Measurements from ENCODE around the gene EVL. TPM values are rescaled to one million over a fixed set of nuclear protein-coding genes. Genes with fewer than 3 reads are reported as not detected.

EVL gene
- total RNA-seq, 1 donor from 2014 or later = 69.2 TPM

DNA sequence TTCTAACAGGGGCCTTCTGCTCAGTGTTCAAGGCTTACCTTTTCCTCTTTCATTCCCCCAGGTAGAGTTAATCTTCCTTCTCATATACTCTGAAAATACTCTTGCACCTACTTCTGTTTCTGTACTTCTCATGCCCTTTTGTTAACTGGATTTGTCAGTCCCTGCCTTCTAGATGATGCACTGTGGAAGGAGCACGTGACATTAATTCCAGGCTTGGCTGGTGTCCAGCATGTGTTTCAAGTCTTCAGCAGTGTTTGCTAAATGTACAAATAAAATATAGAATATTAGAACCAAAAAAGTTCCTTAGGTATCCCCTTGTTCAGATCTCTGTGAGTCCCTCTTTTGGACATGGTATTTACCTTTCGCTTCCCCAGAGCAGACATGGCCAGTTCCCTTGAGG is 27.9 kb upstream of the EVL start:
- no peak for DNase-seq (ENCODE audit: low read depth)
- TF ChIP-seq CTCF (conservative IDR thresholded peaks at IDR 0.05; ENCODE audit: low read depth, low read length) = no peak
- no peak overlapping the region for H3K4me3 ChIP-seq (ENCODE audit: low read depth, low read length)

- DNase-seq (ENCODE audit: low read depth) = no peak
- H3K4me3 ChIP-seq (ENCODE audit: low read depth, low read length) = no peak overlapping the region
- TF ChIP-seq CTCF (conservative IDR thresholded peaks at IDR 0.05; ENCODE audit: low read depth, low read length) = no peak
Measured at GRCh38 chr14:100038065-100038464, 27.2 kb upstream of the EVL start.

DNA sequence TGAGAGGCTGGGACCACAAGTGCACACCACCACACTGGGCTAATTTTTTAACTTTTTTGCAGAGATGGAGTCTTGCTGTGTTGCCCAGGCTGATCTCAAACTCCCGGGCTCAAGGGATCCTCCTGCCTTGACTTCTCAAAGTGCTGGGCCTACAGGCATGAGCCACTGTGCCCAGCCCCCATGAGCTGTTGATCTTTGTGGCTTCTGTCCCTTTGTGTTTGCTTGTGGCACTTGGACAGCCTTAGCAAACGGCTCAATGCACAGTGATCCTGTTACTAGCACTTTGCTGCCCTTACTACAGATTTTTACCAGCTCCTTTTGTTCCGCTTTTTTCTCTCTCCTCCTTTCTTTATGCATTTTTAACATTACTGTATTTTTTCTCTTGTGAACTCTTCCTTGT is 25.3 kb upstream of the EVL start:
- no peak for TF ChIP-seq CTCF (conservative IDR thresholded peaks at IDR 0.05; ENCODE audit: low read depth, low read length)
- no peak overlapping the region for H3K4me3 ChIP-seq (ENCODE audit: low read depth, low read length)
- no peak for DNase-seq (ENCODE audit: low read depth)

DNA sequence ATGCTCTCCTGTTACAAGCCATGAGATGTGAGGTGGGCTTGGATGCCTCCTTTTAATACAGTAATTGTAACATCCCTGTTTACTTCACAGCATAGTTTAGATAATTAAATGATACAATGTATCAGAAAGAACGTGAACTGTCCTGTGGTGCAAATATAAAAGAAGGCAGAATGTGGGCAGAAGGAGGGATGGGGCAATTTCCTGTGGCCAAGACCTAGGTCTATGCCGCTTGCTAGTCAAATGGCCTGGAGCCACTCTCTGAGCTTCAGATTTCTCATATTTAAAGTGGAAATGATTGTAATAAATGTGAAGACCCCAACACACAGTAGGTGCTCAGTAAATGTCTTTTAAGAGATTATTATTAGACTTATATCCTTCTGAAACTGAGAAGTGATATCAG is 24.0 kb upstream of the EVL start:
- no peak for DNase-seq (ENCODE audit: low read depth)
- no peak for TF ChIP-seq CTCF (conservative IDR thresholded peaks at IDR 0.05; ENCODE audit: low read depth, low read length)
- no peak overlapping the region for H3K4me3 ChIP-seq (ENCODE audit: low read depth, low read length)

- no peak overlapping the region for H3K4me3 ChIP-seq (ENCODE audit: low read depth, low read length)
- no peak for TF ChIP-seq CTCF (conservative IDR thresholded peaks at IDR 0.05; ENCODE audit: low read depth, low read length)
- DNase-seq (ENCODE audit: low read depth) = no peak
Measured at GRCh38 chr14:100042286-100042685, 22.9 kb upstream of the EVL start.

- no peak for DNase-seq (ENCODE audit: low read depth)
- no peak for TF ChIP-seq CTCF (conservative IDR thresholded peaks at IDR 0.05; ENCODE audit: low read depth, low read length)
- H3K4me3 ChIP-seq (ENCODE audit: low read depth, low read length) = no peak overlapping the region
Measured at GRCh38 chr14:100045642-100046344, 19.4 kb upstream of the EVL start.

DNA sequence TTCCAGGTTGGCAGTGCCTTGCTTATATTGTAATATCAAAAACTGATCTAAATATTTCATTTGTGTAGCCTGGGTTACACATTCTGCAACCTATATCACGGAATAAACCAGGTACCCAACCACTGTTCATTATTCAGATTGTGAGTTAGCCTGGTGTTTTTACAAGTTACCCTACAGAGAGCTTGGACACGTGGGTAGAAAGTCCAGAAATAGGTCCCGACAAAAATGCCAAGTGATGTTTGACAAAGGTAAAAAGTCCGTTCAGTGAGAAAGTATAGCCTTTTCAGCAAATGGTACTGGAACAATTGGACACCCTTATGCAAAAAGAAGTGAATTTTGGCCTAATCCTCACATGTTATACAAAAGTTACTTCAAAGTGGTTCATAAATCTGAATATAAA is 17.6 kb upstream of the EVL start:
- no peak for TF ChIP-seq CTCF (conservative IDR thresholded peaks at IDR 0.05; ENCODE audit: low read depth, low read length)
- DNase-seq (ENCODE audit: low read depth) = no peak
- no peak overlapping the region for H3K4me3 ChIP-seq (ENCODE audit: low read depth, low read length)
